ENCODE results near the gene SPON2.

The SPON2 gene

GRCh38 chr4:1192091-1192492, 19.7 kb upstream of the SPON2 start:
- no peak overlapping the region for H3K4me3 ChIP-seq (ENCODE audit: insufficient read length, low read depth)
- TF ChIP-seq SUZ12 (IDR thresholded peaks at IDR 0.05; ENCODE audit: extremely low read depth, insufficient read depth, insufficient read length) = no peak
- no peak for TF ChIP-seq ZNF274 (IDR thresholded peaks at IDR 0.05; ENCODE audit: low read depth, low read length)
- no peak for TF ChIP-seq YY1 (IDR thresholded peaks at IDR 0.05; ENCODE audit: insufficient read depth, insufficient read length)
- H3K9ac ChIP-seq (ENCODE audit: insufficient read length, low read depth) = no peak overlapping the region
- peaks cover 7% of the 10 kb centered on the region; the same call in 1 of the 2 replicates for H3K9me3 ChIP-seq (ENCODE audit: insufficient read depth, low read length)
- no peaks in the 10 kb centered on the region for H3K36me3 ChIP-seq (ENCODE audit: insufficient read depth, insufficient read length, low read length)
- H3K4me1 ChIP-seq (ENCODE audit: insufficient read depth, insufficient read length) = no peaks in the 10 kb centered on the region
- DNase-seq (ENCODE audit: low read depth, low spot score) = no peak
- no peaks in the 10 kb centered on the region for H3K27me3 ChIP-seq (ENCODE audit: insufficient read depth, insufficient read length)

GRCh38 chr4:1191621-1192020, 19.2 kb upstream of the SPON2 start:
- peaks cover 7% of the 10 kb centered on the region; the same call in 1 of the 2 replicates for H3K9me3 ChIP-seq (ENCODE audit: insufficient read depth, low read length)
- TF ChIP-seq ZNF274 (IDR thresholded peaks at IDR 0.05; ENCODE audit: low read depth, low read length) (no peak), YY1 (IDR thresholded peaks at IDR 0.05; ENCODE audit: insufficient read depth, insufficient read length) (no peak)
- no peaks in the 10 kb centered on the region for H3K4me1 ChIP-seq (ENCODE audit: insufficient read depth, insufficient read length)
- H3K4me3 ChIP-seq (ENCODE audit: insufficient read length, low read depth) = no peak overlapping the region
- no peaks in the 10 kb centered on the region for H3K27me3 ChIP-seq (ENCODE audit: insufficient read depth, insufficient read length)
- no peak for DNase-seq (ENCODE audit: low read depth, low spot score)
- H3K36me3 ChIP-seq (ENCODE audit: insufficient read depth, insufficient read length, low read length) = no peaks in the 10 kb centered on the region
- no peak overlapping the region for H3K9ac ChIP-seq (ENCODE audit: insufficient read length, low read depth)

GRCh38 chr4:1187182-1187581, 14.8 kb upstream of the SPON2 start:
- Histone ChIP-seq H3K9me3 (ENCODE audit: insufficient read depth, low read length) (peaks cover 13% of the 10 kb centered on the region; the same call in 1 of the 2 replicates), H3K4me1 (ENCODE audit: insufficient read depth, insufficient read length) (no peaks in the 10 kb centered on the region), H3K9ac (ENCODE audit: insufficient read length, low read depth) (no peak overlapping the region), H3K27me3 (ENCODE audit: insufficient read depth, insufficient read length) (no peaks in the 10 kb centered on the region), H3K4me3 (ENCODE audit: insufficient read length, low read depth) (no peak overlapping the region), H3K36me3 (ENCODE audit: insufficient read depth, insufficient read length, low read length) (no peaks in the 10 kb centered on the region)
- no peak for TF ChIP-seq SUZ12 (IDR thresholded peaks at IDR 0.05; ENCODE audit: extremely low read depth, insufficient read depth, insufficient read length)
- no peak for TF ChIP-seq ZNF274 (IDR thresholded peaks at IDR 0.05; ENCODE audit: low read depth, low read length)
- no peak for TF ChIP-seq YY1 (IDR thresholded peaks at IDR 0.05; ENCODE audit: insufficient read depth, insufficient read length)
- DNase-seq (ENCODE audit: low read depth, low spot score) = no peak

GRCh38 chr4:1183985-1184773, 11.8 kb upstream of the SPON2 start:
- H3K9ac ChIP-seq (ENCODE audit: insufficient read length, low read depth) = no peak overlapping the region
- H3K27me3 ChIP-seq (ENCODE audit: insufficient read depth, insufficient read length) = no peaks in the 10 kb centered on the region
- DNase-seq (ENCODE audit: low read depth, low spot score) = no peak
- H3K4me3 ChIP-seq (ENCODE audit: insufficient read length, low read depth) = no peak overlapping the region
- no peaks in the 10 kb centered on the region for H3K36me3 ChIP-seq (ENCODE audit: insufficient read depth, insufficient read length, low read length)
- no peaks in the 10 kb centered on the region for H3K4me1 ChIP-seq (ENCODE audit: insufficient read depth, insufficient read length)
- peaks cover 31% of the 10 kb centered on the region for H3K9me3 ChIP-seq (ENCODE audit: insufficient read depth, low read length)
- no peak for TF ChIP-seq ZNF274 (IDR thresholded peaks at IDR 0.05; ENCODE audit: low read depth, low read length)
- no peak for TF ChIP-seq SUZ12 (IDR thresholded peaks at IDR 0.05; ENCODE audit: extremely low read depth, insufficient read depth, insufficient read length)
- no peak for TF ChIP-seq YY1 (IDR thresholded peaks at IDR 0.05; ENCODE audit: insufficient read depth, insufficient read length)

GRCh38 chr4:1182313-1182712, 9.9 kb upstream of the SPON2 start:
- Histone ChIP-seq H3K9me3 (ENCODE audit: insufficient read depth, low read length) (peaks cover 31% of the 10 kb centered on the region), H3K27me3 (ENCODE audit: insufficient read depth, insufficient read length) (no peaks in the 10 kb centered on the region), H3K4me1 (ENCODE audit: insufficient read depth, insufficient read length) (peaks cover 10% of the 10 kb centered on the region), H3K4me3 (ENCODE audit: insufficient read length, low read depth) (no peak overlapping the region), H3K36me3 (ENCODE audit: insufficient read depth, insufficient read length, low read length) (no peaks in the 10 kb centered on the region), H3K9ac (ENCODE audit: insufficient read length, low read depth) (no peak overlapping the region)
- TF ChIP-seq YY1 (IDR thresholded peaks at IDR 0.05; ENCODE audit: insufficient read depth, insufficient read length) (no peak), ZNF274 (IDR thresholded peaks at IDR 0.05; ENCODE audit: low read depth, low read length) (no peak), SUZ12 (IDR thresholded peaks at IDR 0.05; ENCODE audit: extremely low read depth, insufficient read depth, insufficient read length) (no peak)
- no peak for DNase-seq (ENCODE audit: low read depth, low spot score)

GRCh38 chr4:1180663-1181062, 8.3 kb upstream of the SPON2 start:
- Histone ChIP-seq H3K36me3 (ENCODE audit: insufficient read depth, insufficient read length, low read length) (no peaks in the 10 kb centered on the region), H3K9me3 (ENCODE audit: insufficient read depth, low read length) (peaks cover 31% of the 10 kb centered on the region), H3K27me3 (ENCODE audit: insufficient read depth, insufficient read length) (no peaks in the 10 kb centered on the region), H3K4me3 (ENCODE audit: insufficient read length, low read depth) (no peak overlapping the region), H3K9ac (ENCODE audit: insufficient read length, low read depth) (no peak overlapping the region), H3K4me1 (ENCODE audit: insufficient read depth, insufficient read length) (peaks cover 14% of the 10 kb centered on the region)
- TF ChIP-seq SUZ12 (IDR thresholded peaks at IDR 0.05; ENCODE audit: extremely low read depth, insufficient read depth, insufficient read length) (no peak), ZNF274 (IDR thresholded peaks at IDR 0.05; ENCODE audit: low read depth, low read length) (no peak), YY1 (IDR thresholded peaks at IDR 0.05; ENCODE audit: insufficient read depth, insufficient read length) (no peak)
- no peak for DNase-seq (ENCODE audit: low read depth, low spot score)

- no peaks in the 10 kb centered on the region for H3K36me3 ChIP-seq (ENCODE audit: insufficient read depth, insufficient read length, low read length)
- H3K27me3 ChIP-seq (ENCODE audit: insufficient read depth, insufficient read length) = no peaks in the 10 kb centered on the region
- H3K9ac ChIP-seq (ENCODE audit: insufficient read length, low read depth) = no peak overlapping the region
- peaks cover 14% of the 10 kb centered on the region for H3K4me1 ChIP-seq (ENCODE audit: insufficient read depth, insufficient read length)
- TF ChIP-seq SUZ12 (IDR thresholded peaks at IDR 0.05; ENCODE audit: extremely low read depth, insufficient read depth, insufficient read length) (no peak), ZNF274 (IDR thresholded peaks at IDR 0.05; ENCODE audit: low read depth, low read length) (no peak), YY1 (IDR thresholded peaks at IDR 0.05; ENCODE audit: insufficient read depth, insufficient read length) (no peak)
- peaks cover 31% of the 10 kb centered on the region for H3K9me3 ChIP-seq (ENCODE audit: insufficient read depth, low read length)
- no peak for DNase-seq (ENCODE audit: low read depth, low spot score)
- no peak overlapping the region for H3K4me3 ChIP-seq (ENCODE audit: insufficient read length, low read depth)
Observed at GRCh38 chr4:1179976-1180375, 7.6 kb upstream of the SPON2 start.
